AG08396 (cell line): ENCODE measurements around the gene TMEM11.
A peak's percentile ranks its signal among the peaks of the same experiment; 100 is the strongest.
"Not testable (repeated sequence)": the region's sequence is repeated elsewhere in the genome, so short reads cannot be mapped to it uniquely, and the experiment has no call there.

ENCODE experiments used
- DNase-seq: peaks from one replicate; pipeline ENCODE4 v3.0.0; 2012; ENCODE audit warnings: low spot score, mixed read lengths

Gene TMEM11

GRCh38 chr17:21211825-21212479, 2.0 kb downstream of the TMEM11 start:
- no peak for DNase-seq

GRCh38 chr17:21210411-21211076, 3.4 kb downstream of the TMEM11 start:
- DNase-seq, result no peak

- peak; percentile 50 for DNase-seq
These were observed 4.3 kb downstream of the TMEM11 start for GRCh38 chr17:21209511-21210175.

- DNase-seq, result no peak
These were observed 5.6 kb downstream of the TMEM11 start for GRCh38 chr17:21208352-21208751.

GRCh38 chr17:21204935-21205334, 9.0 kb downstream of the TMEM11 start:
- no peak for DNase-seq

- no peak for DNase-seq
These were observed 11.4 kb downstream of the TMEM11 start for GRCh38 chr17:21202512-21202911.

GRCh38 chr17:21201874-21202273, 12.1 kb downstream of the TMEM11 start:
- no peak for DNase-seq

- no peak for DNase-seq
These were observed 12.7 kb downstream of the TMEM11 start for GRCh38 chr17:21201298-21201595.

GRCh38 chr17:21200590-21201297, 13.2 kb downstream of the TMEM11 start:
- no peak for DNase-seq

GRCh38 chr17:21199856-21200255, 14.1 kb downstream of the TMEM11 start:
- DNase-seq, result no peak

GRCh38 chr17:21199311-21199710, 14.7 kb downstream of the TMEM11 start:
- no peak for DNase-seq

- DNase-seq, result no peak
These were observed 15.6 kb downstream of the TMEM11 start for GRCh38 chr17:21198411-21198810.

- no peak for DNase-seq
These were observed 17.8 kb downstream of the TMEM11 start for GRCh38 chr17:21196126-21196525.

GRCh38 chr17:21194703-21195102, 19.3 kb downstream of the TMEM11 start:
- no peak for DNase-seq

- no peak for DNase-seq
These were observed 19.7 kb downstream of the TMEM11 start for GRCh38 chr17:21194226-21194625.

GRCh38 chr17:21193031-21193430, 20.9 kb downstream of the TMEM11 start:
- no peak for DNase-seq

GRCh38 chr17:21192414-21192813, 21.5 kb downstream of the TMEM11 start:
- not testable (repeated sequence) for DNase-seq

- DNase-seq, result no peak
These were observed 22.3 kb downstream of the TMEM11 start for GRCh38 chr17:21191698-21192097.

- DNase-seq, result no peak
These were observed 23.9 kb downstream of the TMEM11 start for GRCh38 chr17:21190078-21190477.

GRCh38 chr17:21189361-21189760, 24.6 kb downstream of the TMEM11 start:
- DNase-seq, result no peak

GRCh38 chr17:21186399-21187187, 27.4 kb downstream of the TMEM11 start:
- DNase-seq, result no peak

GRCh38 chr17:21185061-21185460, 28.9 kb downstream of the TMEM11 start:
- no peak for DNase-seq
